Panc1 (cell line): Measurements from ENCODE around the gene DAO. TPM values are rescaled to one million over a fixed set of nuclear protein-coding genes. Genes with fewer than 3 reads are reported as not detected.
A peak's percentile ranks its signal among the peaks of the same experiment; 100 is the strongest.

Experiments
- ATAC-seq: fragments of 200-7000 bp; cut with Tn5 transposase; 2 replicates; pipeline ENCODE4 v1.9.1; 2020; ENCODE audit warnings: mild to moderate bottlenecking, moderate library complexity
- BruUV-seq: library from RNA; stranded (reverse); fragments of 400-500 nt; replicated peaks from 2 replicates; lab custom pipeline; 2021; lab: Mats Ljungman, UMichigan
- CTCF ChIA-PET: fragments of 300-600 bp; sonication (Branson Sonifier 250); formaldehyde crosslinking; loops from one replicate; lab custom pipeline; 2022; ENCODE audit warnings: antibody characterized with exemption; lab: Charles Lee
- POLR2A ChIA-PET: fragments of 300-600 bp; sonication (Branson Sonifier 250); formaldehyde crosslinking; loops from one replicate; lab custom pipeline; 2022; ENCODE audit warnings: antibody characterized with exemption; lab: Charles Lee
- DNase-seq: peaks from one replicate; pipeline ENCODE4 v3.0.0-alpha.2; 2010; ENCODE audit warnings: low read depth, low spot score
- H3K27ac ChIP-seq: 2 replicates; pipeline ENCODE4 v1.5.1; 2011; ENCODE audit warnings: mild to moderate bottlenecking, low read length, inconsistent platforms
- H3K27me3 ChIP-seq: fragments of 200-500 bp; sonication (Bioruptor generic); 2 replicates; pipeline ENCODE4 v1.6.0; 2014; ENCODE audit warnings: low read length, inconsistent platforms; ENCODE audit not compliant: control insufficient read depth, insufficient read depth
- H3K36me3 ChIP-seq: fragments of 200-500 bp; sonication (Bioruptor generic); 2 replicates; pipeline ENCODE4 v1.5.1; 2014; ENCODE audit warnings: inconsistent platforms, mild to moderate bottlenecking, low read length, moderate library complexity; ENCODE audit not compliant: control insufficient read depth, insufficient read depth
- H3K4me1 ChIP-seq: 2 replicates; pipeline ENCODE4 v1.5.1; 2011; ENCODE audit warnings: inconsistent platforms, mild to moderate bottlenecking, low read length, moderate library complexity; ENCODE audit not compliant: control insufficient read depth, insufficient read depth
- H3K4me3 ChIP-seq, 2 experiments: 2 replicates each; pipeline ENCODE4 v1.5.1; 2011 to 2012; ENCODE audit warnings: low read depth in 2 of 2, low read length in 2 of 2, mild to moderate bottlenecking in 2 of 2, inconsistent platforms in 1 of 2, moderate library complexity in 1 of 2
- H3K9me3 ChIP-seq: fragments of 200-500 bp; sonication (Bioruptor generic); 2 replicates; pipeline ENCODE4 v1.5.1; 2014; ENCODE audit warnings: low read depth, mild to moderate bottlenecking, inconsistent platforms, low read length, moderate library complexity; ENCODE audit not compliant: control insufficient read depth, insufficient read depth
- CTCF ChIP-seq: fragments of 450-650 bp; IDR thresholded peaks from 2 replicates; pipeline ENCODE4 v1.5.1; 2017; ENCODE audit warnings: mild to moderate bottlenecking
- POLR2AphosphoS5 ChIP-seq: IDR thresholded peaks from 2 replicates; pipeline ENCODE4 v1.6.1; 2012; ENCODE audit warnings: mild to moderate bottlenecking, low read depth, low read length, moderate library complexity
- REST ChIP-seq, 2 experiments: IDR thresholded peaks; 2 replicates each; pipeline ENCODE4 v1.6.1; 2011 to 2012; ENCODE audit warnings: low read depth in 2 of 2, control low read depth in 1 of 2, low read length in 1 of 2, mild to moderate bottlenecking in 1 of 2, moderate library complexity in 1 of 2; ENCODE audit not compliant: insufficient read depth in 1 of 2
- SIN3A ChIP-seq: IDR thresholded peaks from 2 replicates; pipeline ENCODE4 v1.6.1; 2012; ENCODE audit warnings: low read depth, mild to moderate bottlenecking, low read length, moderate library complexity, borderline replicate concordance; ENCODE audit not compliant: insufficient read depth
- TCF7L2 ChIP-seq: IDR thresholded peaks from 2 replicates; pipeline ENCODE4 v1.6.1; 2011; ENCODE audit warnings: mild to moderate bottlenecking, low read depth, low read length, inconsistent platforms
- in situ Hi-C: cut with HindIII; loops from 2 replicates; pipeline ENCODE4 v1.10.0; 2016; ENCODE audit warnings: low sequenced_read_pairs, low pct_unique_long_range_greater_than_20kb
- intact Hi-C: fragments of 100-400 bp; cut with micrococcal nuclease; formaldehyde crosslinking; loops from one replicate; pipeline ENCODE4 v1.10.0; 2022; ENCODE audit not compliant: unreplicated experiment
- total RNA-seq: library from RNA; stranded (reverse); gene quantifications from one replicate; pipeline ENCODE4 v1.2.1, GENCODE V29; 2021; ENCODE audit not compliant: unreplicated experiment

DAO gene
- total RNA-seq, 1 experiment from 2014 or later = not detected

GRCh38 chr12:108833757-108834472, 46.0 kb upstream of the DAO start:
- ATAC-seq (no peak), DNase-seq (no peak)
- H3K27ac ChIP-seq = peak overlapping the region; percentile 80
- no peaks in the 10 kb centered on the region for H3K27me3 ChIP-seq
- BruUV-seq = TSS peak; percentile 27
- ChIA-PET CTCF (no interaction called here), POLR2A (no interaction called here)
- H3K4me1 ChIP-seq = peaks cover 65% of the 10 kb centered on the region
- intact Hi-C loops = no loop called here
- H3K4me3 ChIP-seq = no peak overlapping the region
- H3K36me3 ChIP-seq = peaks cover 2% of the 10 kb centered on the region; the same call in 1 of the 2 replicates
- TF ChIP-seq SIN3A = no peak
- no peak for TF ChIP-seq CTCF
- TF ChIP-seq REST (IDR thresholded peaks at IDR 0.05; ENCODE audit: insufficient read depth in 1 of 2, low read depth in 2 of 2, low read length in 1 of 2) = no peak
- TF ChIP-seq POLR2AphosphoS5 = no peak
- no peak for TF ChIP-seq TCF7L2
- in situ Hi-C loops = no loop called here
- H3K9me3 ChIP-seq = no peaks in the 10 kb centered on the region

GRCh38 chr12:108835860-108836634, 43.8 kb upstream of the DAO start:
- no peak for ATAC-seq
- no peak for TF ChIP-seq TCF7L2
- TF ChIP-seq POLR2AphosphoS5 = no peak
- no peak for TF ChIP-seq CTCF
- no peak for TF ChIP-seq SIN3A
- TF ChIP-seq REST (IDR thresholded peaks at IDR 0.05; ENCODE audit: insufficient read depth in 1 of 2, low read depth in 2 of 2, low read length in 1 of 2) = no peak

More at GRCh38 chr12:108835860-108836634, 43.8 kb upstream of the DAO start:
- H3K9me3 ChIP-seq = no peaks in the 10 kb centered on the region
- no peak overlapping the region for H3K4me3 ChIP-seq
- no peaks in the 10 kb centered on the region for H3K27me3 ChIP-seq
- POLR2A ChIA-PET = no interaction called here
- H3K4me1 ChIP-seq = peaks cover 82% of the 10 kb centered on the region
- in situ Hi-C loops = no loop called here
- CTCF ChIA-PET = no interaction called here
- peaks cover 2% of the 10 kb centered on the region; the same call in 1 of the 2 replicates for H3K36me3 ChIP-seq
- H3K27ac ChIP-seq = peak overlapping the region; percentile 100
- intact Hi-C loops = no loop called here
- no peak for DNase-seq
- no TSS peak for BruUV-seq
